Common myeloid progenitor, CD34-positive (primary cell): ENCODE data around the gene TPP1.

Source experiments
- CTCF ChIA-PET: fragments of 350-600 bp; sonication (Branson Sonifier 250); formaldehyde crosslinking; loops from one replicate; lab custom pipeline; 2021; ENCODE audit warnings: antibody characterized with exemption; lab: Charles Lee
- POLR2A ChIA-PET: fragments of 350-600 bp; sonication (Branson Sonifier 250); formaldehyde crosslinking; loops from one replicate; lab custom pipeline; 2021; ENCODE audit warnings: antibody characterized with exemption; lab: Charles Lee
- DNase-seq, 3 donors: peaks; one replicate each; pipeline versions ENCODE4 v3.0.0 to v3.0.0-alpha.2; 2013
- H3K27ac ChIP-seq, 2 experiments: 1 replicate in 1 of 2; 2 replicates in 1 of 2; pipeline ENCODE4 v1.7.0; 2013; ENCODE audit warnings: inconsistent platforms in 2 of 2, low read length in 2 of 2, mild to moderate bottlenecking in 2 of 2, low read depth in 1 of 2, moderate library complexity in 1 of 2; ENCODE audit not compliant: severe bottlenecking in 2 of 2, insufficient read depth in 1 of 2, poor library complexity in 1 of 2
- H3K27me3 ChIP-seq, 5 experiments: replicated peaks in 2 of 5; 1 replicate in 3 of 5; 2 replicates in 2 of 5; pipeline versions ENCODE4 v1.6.1 to v1.7.0; 2013; ENCODE audit warnings: low read length in 4 of 5, mild to moderate bottlenecking in 2 of 5, moderate library complexity in 2 of 5, inconsistent platforms in 1 of 5; ENCODE audit not compliant: insufficient read depth in 5 of 5, control insufficient read depth in 4 of 5
- H3K36me3 ChIP-seq, 4 experiments: 1 replicate in 2 of 4; 2 replicates in 2 of 4; pipeline versions ENCODE4 v1.6.1 to v1.7.0; 2013; ENCODE audit warnings: low read length in 3 of 4, control low read depth in 1 of 4, mild to moderate bottlenecking in 1 of 4; ENCODE audit not compliant: control insufficient read depth in 4 of 4, insufficient read depth in 4 of 4
- H3K4me1 ChIP-seq, 4 experiments: 1 replicate in 3 of 4; 2 replicates in 1 of 4; pipeline versions ENCODE4 v1.6.1 to v1.7.1; 2013; ENCODE audit warnings: low read length in 3 of 4, mild to moderate bottlenecking in 3 of 4, control low read depth in 1 of 4, inconsistent platforms in 1 of 4, moderate library complexity in 1 of 4; ENCODE audit not compliant: control insufficient read depth in 4 of 4, insufficient read depth in 4 of 4; ENCODE audit errors: control extremely low read depth in 1 of 4
- H3K4me3 ChIP-seq, 7 experiments: 1 replicate in 4 of 7; 2 replicates in 3 of 7; pipeline versions ENCODE4 v1.5.1 to v1.7.0; 2013; ENCODE audit warnings: mild to moderate bottlenecking in 7 of 7, low read length in 6 of 7, moderate library complexity in 6 of 7, inconsistent platforms in 2 of 7, low read depth in 2 of 7, control low read depth in 1 of 7; ENCODE audit not compliant: insufficient read depth in 4 of 7, control insufficient read depth in 1 of 7; ENCODE audit errors: extremely low read depth in 1 of 7
- H3K9me3 ChIP-seq, 5 experiments: 1 replicate in 4 of 5; 2 replicates in 1 of 5; pipeline versions ENCODE4 v1.6.1 to v1.7.1; 2013; ENCODE audit warnings: low read length in 4 of 5, mild to moderate bottlenecking in 2 of 5, inconsistent platforms in 1 of 5, low read depth in 1 of 5, moderate library complexity in 1 of 5; ENCODE audit not compliant: control insufficient read depth in 4 of 5, insufficient read depth in 2 of 5; ENCODE audit errors: control extremely low read depth in 1 of 5
- whole genome bisulfite sequencing: methylation state at CpG from one replicate; pipeline ENCODE4 v1.1.5; 2013; ENCODE audit not compliant: insufficient coverage; 5-methylcytosine and 5-hydroxymethylcytosine counted together

TPP1 gene

GRCh38 chr11:6596239-6596877 lies 22.9 kb downstream of the TPP1 start:
- no peak for DNase-seq
- Histone ChIP-seq H3K4me3 (no peak overlapping the region), H3K9me3 (no peaks in the 10 kb centered on the region), H3K27ac (no peak overlapping the region), H3K27me3 (no peaks in the 10 kb centered on the region), H3K36me3 (peaks cover 35 to 76% (median 54%) of the 10 kb centered on the region in 4 experiments), H3K4me1 (peaks cover 0 to 20% (median 9%) of the 10 kb centered on the region in 4 experiments)
- CTCF ChIA-PET: interaction anchor here (0.9 to 2.6 kb wide), 7 partner anchors 16 to 72 kb away, joined by 3 to 7 read pairs (median 5); partner anchors contain the start of genes TAF10 and TPP1
- WGBS: 94% methylated on average over 5 of the region's 5 CpGs
- POLR2A ChIA-PET: no interaction called here

GRCh38 chr11:6594142-6594768 lies 25.0 kb downstream of the TPP1 start:
- 79% methylated on average over 3 of the region's 3 CpGs for WGBS
- H3K4me1 ChIP-seq: peaks cover 0 to 19% (median 8%) of the 10 kb centered on the region in 4 experiments
- peak overlapping the region in 1 of 2 experiments; percentile 16 for H3K27ac ChIP-seq
- H3K9me3 ChIP-seq: no peaks in the 10 kb centered on the region
- H3K27me3 ChIP-seq: no peaks in the 10 kb centered on the region
- H3K4me3 ChIP-seq: no peak overlapping the region
- ChIA-PET POLR2A (no interaction called here), CTCF (interaction anchor here (0.8 to 2.6 kb wide), 10 partner anchors 8 to 112 kb away, joined by 3 to 7 read pairs (median 4); partner anchors contain the start of genes MRPL17 and TAF10)
- no peak for DNase-seq
- H3K36me3 ChIP-seq: peaks cover 19 to 55% (median 33%) of the 10 kb centered on the region in 4 experiments

- Histone ChIP-seq H3K4me1 (peaks cover 0 to 2% (median under 1%) of the 10 kb centered on the region in 4 experiments), H3K36me3 (peaks cover 2 to 9% (median 7%) of the 10 kb centered on the region in 4 experiments), H3K27me3 (no peaks in the 10 kb centered on the region), H3K27ac (no peak overlapping the region), H3K4me3 (no peak overlapping the region), H3K9me3 (peaks cover 0 to 17% (median 2%) of the 10 kb centered on the region in 5 experiments)
- DNase-seq: no peak
- ChIA-PET POLR2A (no interaction called here), CTCF (interaction anchor here (1.1 to 1.7 kb wide), 3 partner anchors 33 to 95 kb away, joined by 3 to 4 read pairs (median 4); partner anchors contain the start of gene MRPL17)
- no CpG with 5 or more reads among the region's 1 CpG for WGBS
These were observed 31.2 kb downstream of the TPP1 start for GRCh38 chr11:6588018-6588417.

GRCh38 chr11:6587360-6587953 lies 31.8 kb downstream of the TPP1 start:
- WGBS: 100% methylated on average over 9 of the region's 11 CpGs
- Histone ChIP-seq H3K36me3 (peaks cover 0 to 9% (median 3%) of the 10 kb centered on the region in 4 experiments), H3K4me3 (no peak overlapping the region), H3K9me3 (peaks cover 0 to 19% (median 2%) of the 10 kb centered on the region in 5 experiments), H3K4me1 (no peaks in the 10 kb centered on the region), H3K27ac (no peak overlapping the region), H3K27me3 (no peaks in the 10 kb centered on the region)
- CTCF ChIA-PET: interaction anchor here (1.1 to 1.7 kb wide), 4 partner anchors 25 to 96 kb away, joined by 3 to 4 read pairs (median 4); partner anchors contain the start of genes MRPL17 and TAF10
- DNase-seq: no peak
- POLR2A ChIA-PET: no interaction called here

GRCh38 chr11:6586434-6587359 lies 32.5 kb downstream of the TPP1 start:
- POLR2A ChIA-PET: no interaction called here
- H3K4me1 ChIP-seq: no peaks in the 10 kb centered on the region
- no peak for DNase-seq
- CTCF ChIA-PET: interaction anchor here (1.1 to 1.7 kb wide), 4 partner anchors 26 to 96 kb away, joined by 3 to 4 read pairs (median 4); partner anchors contain the start of genes MRPL17 and TAF10
- no peaks in the 10 kb centered on the region for H3K27me3 ChIP-seq
- H3K4me3 ChIP-seq: no peak overlapping the region
- WGBS: 97% methylated on average over 18 of the region's 25 CpGs
- peaks cover 0 to 24% (median 2%) of the 10 kb centered on the region in 5 experiments for H3K9me3 ChIP-seq
- no peak overlapping the region for H3K27ac ChIP-seq
- H3K36me3 ChIP-seq: peaks cover 0 to 7% (median 0%) of the 10 kb centered on the region in 4 experiments

GRCh38 chr11:6584528-6584927 lies 34.7 kb downstream of the TPP1 start:
- Histone ChIP-seq H3K9me3 (peaks cover 0 to 24% (median 2%) of the 10 kb centered on the region in 5 experiments), H3K4me1 (no peaks in the 10 kb centered on the region), H3K4me3 (no peak overlapping the region), H3K36me3 (peaks cover 0 to 5% (median 1%) of the 10 kb centered on the region in 4 experiments), H3K27me3 (no peaks in the 10 kb centered on the region), H3K27ac (no peak overlapping the region)
- WGBS: 100% methylated on average over 1 of the region's 4 CpGs
- DNase-seq: no peak
- ChIA-PET CTCF (interaction anchor here (0.7 kb wide), 1 partner anchor 12 kb away, joined by 3 read pairs; no protein-coding TSS in a partner anchor), POLR2A (no interaction called here)
